SU-DHL-6 (cell line): ENCODE data around the gene FOXC1.

ENCODE experiments used
- H2AFZ ChIP-seq: fragments of 200-600 bp; sonication (generic); 2 replicates; pipeline ENCODE4 v1.6.1; 2014; ENCODE audit warnings: low read depth, mild to moderate bottlenecking, moderate library complexity, mixed read lengths, antibody characterized with exemption, low read length; ENCODE audit not compliant: severe bottlenecking
- H3F3A ChIP-seq: fragments of 200-600 bp; shearing (Covaris generic); 2 replicates; pipeline ENCODE4 v1.6.0; 2016; ENCODE audit warnings: antibody characterized with exemption, mild to moderate bottlenecking; ENCODE audit not compliant: insufficient read depth
- H3K27ac ChIP-seq: fragments of 200-600 bp; sonication (generic); 2 replicates; pipeline ENCODE4 v1.5.1; 2016; ENCODE audit warnings: low read depth, mild to moderate bottlenecking, low read length, moderate library complexity, mixed read lengths
- H3K27me3 ChIP-seq: fragments of 200-600 bp; sonication (generic), shearing (Covaris generic); 2 replicates; pipeline ENCODE4 v1.6.0; 2014; ENCODE audit warnings: mild to moderate bottlenecking, low read length
- H3K36me3 ChIP-seq: fragments of 200-600 bp; sonication (generic); 2 replicates; pipeline ENCODE4 v1.6.1; 2014; ENCODE audit warnings: mild to moderate bottlenecking, low read length, mixed read lengths
- H3K4me2 ChIP-seq: fragments of 300-600, 200-600 bp; shearing (Covaris generic), sonication (generic); 2 replicates; pipeline ENCODE4 v1.6.0; 2014; ENCODE audit warnings: low read length, low read depth, mild to moderate bottlenecking; ENCODE audit not compliant: poor library complexity, severe bottlenecking
- H3K4me3 ChIP-seq: fragments of 200-600 bp; sonication (generic); 2 replicates; pipeline ENCODE4 v1.5.1; 2014; ENCODE audit warnings: antibody characterized with exemption, low read length, mild to moderate bottlenecking, mixed read lengths; ENCODE audit not compliant: insufficient read depth, poor library complexity, severe bottlenecking
- H3K79me2 ChIP-seq: fragments of 200-600 bp; sonication (generic); 2 replicates; pipeline ENCODE4 v1.6.1; 2014; ENCODE audit warnings: mild to moderate bottlenecking, low read length, moderate library complexity; ENCODE audit not compliant: insufficient read depth
- H3K9ac ChIP-seq: fragments of 200-600 bp; sonication (generic); 2 replicates; pipeline ENCODE4 v1.7.0; 2014; ENCODE audit warnings: mild to moderate bottlenecking, low read length
- H3K9me2 ChIP-seq: fragments of 200-600 bp; sonication (generic); replicated peaks from 2 replicates; pipeline ENCODE4 v1.6.1; 2014; ENCODE audit warnings: low read length; ENCODE audit not compliant: insufficient read depth
- H3K9me3 ChIP-seq: fragments of 200-600 bp; sonication (generic); 2 replicates; pipeline ENCODE4 v1.6.1; 2014; ENCODE audit warnings: low read length, mixed read lengths; ENCODE audit not compliant: insufficient read depth
- H4K20me1 ChIP-seq: fragments of 200-600 bp; sonication (generic); 2 replicates; pipeline ENCODE4 v1.6.1; 2014; ENCODE audit warnings: low read depth, mild to moderate bottlenecking, antibody characterized with exemption, low read length, moderate library complexity, mixed read lengths
- CTCF ChIP-seq: fragments of 200-600 bp; sonication (generic); IDR thresholded peaks from one replicate; pipeline ENCODE4 v1.5.1; 2017; ENCODE audit warnings: antibody characterized with exemption, mild to moderate bottlenecking, low read length, moderate library complexity; ENCODE audit not compliant: insufficient read depth, poor library complexity, severe bottlenecking
- EZH2phosphoT487 ChIP-seq: fragments of 200-600 bp; sonication (generic), shearing (Covaris generic); conservative IDR thresholded peaks from 2 replicates; pipeline ENCODE4 v1.6.1; 2018; ENCODE audit warnings: mild to moderate bottlenecking, antibody characterized with exemption, low read length, moderate library complexity, mixed read lengths

Gene FOXC1

GRCh38 chr6:1586861-1587450 lies 22.8 kb upstream of the FOXC1 start:
- Histone ChIP-seq H3K9me3 (no peaks in the 10 kb centered on the region), H2AFZ (no peak overlapping the region), H3K27me3 (no peaks in the 10 kb centered on the region), H3K4me2 (no peak overlapping the region), H4K20me1 (no peaks in the 10 kb centered on the region), H3K79me2 (no peaks in the 10 kb centered on the region), H3K27ac (no peak overlapping the region), H3K9me2 (no peaks in the 10 kb centered on the region), H3K4me3 (no peak overlapping the region), H3K36me3 (no peaks in the 10 kb centered on the region), H3F3A (no peaks in the 10 kb centered on the region), H3K9ac (no peak overlapping the region)
- no peak for TF ChIP-seq EZH2phosphoT487
- TF ChIP-seq CTCF: no peak

GRCh38 chr6:1587546-1587945 lies 22.2 kb upstream of the FOXC1 start:
- H4K20me1 ChIP-seq: no peaks in the 10 kb centered on the region
- H3K4me2 ChIP-seq: no peak overlapping the region
- H3K36me3 ChIP-seq: no peaks in the 10 kb centered on the region
- no peaks in the 10 kb centered on the region for H3K27me3 ChIP-seq
- no peak overlapping the region for H2AFZ ChIP-seq
- H3K9me2 ChIP-seq: no peaks in the 10 kb centered on the region
- TF ChIP-seq CTCF: no peak
- no peak for TF ChIP-seq EZH2phosphoT487
- H3K27ac ChIP-seq: no peak overlapping the region
- no peaks in the 10 kb centered on the region for H3K79me2 ChIP-seq
- no peak overlapping the region for H3K4me3 ChIP-seq
- H3K9ac ChIP-seq: no peak overlapping the region
- no peaks in the 10 kb centered on the region for H3F3A ChIP-seq
- no peaks in the 10 kb centered on the region for H3K9me3 ChIP-seq

- TF ChIP-seq CTCF: no peak
- TF ChIP-seq EZH2phosphoT487: no peak
- H3K27me3 ChIP-seq: no peaks in the 10 kb centered on the region
These were observed 21.7 kb upstream of the FOXC1 start for GRCh38 chr6:1587977-1588376.

More at GRCh38 chr6:1587977-1588376, 21.7 kb upstream of the FOXC1 start:
- Histone ChIP-seq H3K36me3 (no peaks in the 10 kb centered on the region), H3K9me2 (no peaks in the 10 kb centered on the region), H3K9me3 (no peaks in the 10 kb centered on the region), H3K9ac (no peak overlapping the region), H2AFZ (no peak overlapping the region), H3K27ac (no peak overlapping the region), H3K4me2 (no peak overlapping the region), H4K20me1 (no peaks in the 10 kb centered on the region), H3F3A (no peaks in the 10 kb centered on the region), H3K79me2 (no peaks in the 10 kb centered on the region), H3K4me3 (no peak overlapping the region)
